Sciatic nerve (tissue), 2 donors: ENCODE data around the gene NPAT. TPM values are rescaled to one million over a fixed set of nuclear protein-coding genes. Genes with fewer than 3 reads are reported as not detected.
A peak's percentile ranks its signal among the peaks of the same experiment; 100 is the strongest.
"Not testable (repeated sequence)": the region's sequence is repeated elsewhere in the genome, so short reads cannot be mapped to it uniquely, and the experiment has no call there.

Experiments used
- ATAC-seq: fragments of 200-7000 bp; cut with Tn5 transposase; one replicate; pipeline ENCODE4 v1.9.1; 2020; ENCODE audit warnings: mild to moderate bottlenecking, moderate library complexity
- DNase-seq: peaks from one replicate; pipeline ENCODE4 v3.0.0-alpha.2; 2020; ENCODE audit warnings: low spot score
- intact Hi-C: fragments of 100-400 bp; cut with DNase I; formaldehyde crosslinking; loops from one replicate; pipeline ENCODE4 v1.14.2; 2022
- total RNA-seq: library from RNA; stranded (reverse); fragmentation: NEBNext Ultra II Directional; extraction: Animal tissue kit (Norgen Biotek cat#: 25700); gene quantifications from one replicate; pipeline ENCODE4 v1.2.1, GENCODE V29; 2021
- donor health status: DM: no; HTN: no; CAD: no.
- donor health status: DM: no; HTN: no; CAD: no.

NPAT gene
- total RNA-seq, 1 donor from 2014 or later, result 18.1 TPM

DNA sequence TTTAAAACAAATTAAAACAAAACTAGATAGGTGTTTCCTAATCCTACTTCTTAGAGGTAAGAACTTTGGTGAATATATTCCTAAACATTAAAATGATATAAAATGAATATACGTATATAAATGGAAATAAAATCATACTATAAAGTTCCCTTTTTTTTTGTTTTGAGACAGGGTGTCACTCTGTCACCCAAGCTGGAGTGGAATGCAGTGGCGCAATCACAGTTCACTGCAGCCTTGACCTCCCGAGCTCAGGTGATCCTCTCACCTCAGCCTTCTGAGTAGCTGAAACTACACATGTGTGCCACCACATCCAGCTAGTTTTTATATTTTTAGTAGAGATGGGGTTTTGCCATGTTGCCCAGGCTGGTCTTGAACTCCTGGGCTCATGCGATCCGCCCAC, 44.9 kb downstream of the NPAT start:
- ATAC-seq, result no peak
- DNase-seq, result no peak
- intact Hi-C loops, result no loop called here

DNA sequence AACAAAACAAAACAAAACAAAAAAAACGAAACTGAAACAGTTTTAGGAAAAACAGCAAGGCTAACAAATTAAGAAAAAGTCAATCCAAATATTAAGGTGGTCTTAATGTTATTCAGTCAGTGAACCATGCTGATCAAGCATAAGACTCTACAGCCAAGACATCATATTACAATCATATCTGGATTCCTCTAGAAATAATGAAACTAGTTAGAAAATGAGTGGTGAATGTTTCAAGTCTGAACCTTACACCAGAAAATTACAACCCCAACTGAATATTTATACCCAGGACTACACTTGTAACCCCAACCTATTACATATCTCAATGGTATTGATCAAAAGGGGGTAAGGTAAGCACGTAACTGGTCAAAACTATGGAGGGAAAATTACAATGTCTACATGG, 52.3 kb downstream of the NPAT start:
- no peak for DNase-seq
- no peak for ATAC-seq
- intact Hi-C loops, result no loop called here

DNA sequence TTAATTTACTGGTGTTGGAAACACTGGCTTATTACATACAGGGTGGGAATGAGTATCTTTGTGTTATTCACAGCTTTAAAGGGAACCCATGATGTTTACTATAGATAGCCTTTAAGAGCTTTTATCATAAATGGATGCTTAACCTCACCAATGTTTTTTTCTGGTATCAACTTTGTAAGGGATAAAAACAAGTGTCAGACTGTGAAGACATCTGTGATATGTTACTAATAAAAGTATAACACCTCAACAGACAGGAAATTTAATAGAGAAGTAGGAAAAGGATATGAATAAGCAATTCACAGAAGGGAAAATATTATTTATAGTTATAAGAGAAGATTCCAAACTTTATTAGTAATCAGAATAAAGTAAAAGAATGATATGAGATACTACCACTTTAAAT, 54.8 kb downstream of the NPAT start:
- intact Hi-C loops, result no loop called here
- DNase-seq, result no peak
- ATAC-seq, result no peak

DNA sequence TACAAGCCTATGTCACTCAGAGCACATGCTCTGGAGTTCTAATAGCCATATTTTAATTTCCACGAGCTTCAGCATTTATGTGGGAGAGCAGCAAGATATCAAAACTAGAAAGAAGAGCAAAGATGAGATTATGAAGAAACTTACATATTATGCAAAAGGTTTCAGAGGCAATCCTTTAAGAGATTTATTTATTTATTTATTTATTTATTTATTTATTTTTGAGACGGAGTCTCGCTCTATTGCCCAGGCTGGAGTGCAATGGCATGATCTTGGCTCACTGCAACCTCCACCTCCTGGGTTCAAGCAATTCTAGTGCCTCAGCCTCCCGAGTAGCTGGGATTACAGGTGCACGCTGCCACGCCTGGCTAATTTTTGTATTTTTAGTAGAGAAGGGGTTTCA, 59.6 kb downstream of the NPAT start:
- intact Hi-C loops, ATAC-seq, DNase-seq: not testable (repeated sequence)

DNA sequence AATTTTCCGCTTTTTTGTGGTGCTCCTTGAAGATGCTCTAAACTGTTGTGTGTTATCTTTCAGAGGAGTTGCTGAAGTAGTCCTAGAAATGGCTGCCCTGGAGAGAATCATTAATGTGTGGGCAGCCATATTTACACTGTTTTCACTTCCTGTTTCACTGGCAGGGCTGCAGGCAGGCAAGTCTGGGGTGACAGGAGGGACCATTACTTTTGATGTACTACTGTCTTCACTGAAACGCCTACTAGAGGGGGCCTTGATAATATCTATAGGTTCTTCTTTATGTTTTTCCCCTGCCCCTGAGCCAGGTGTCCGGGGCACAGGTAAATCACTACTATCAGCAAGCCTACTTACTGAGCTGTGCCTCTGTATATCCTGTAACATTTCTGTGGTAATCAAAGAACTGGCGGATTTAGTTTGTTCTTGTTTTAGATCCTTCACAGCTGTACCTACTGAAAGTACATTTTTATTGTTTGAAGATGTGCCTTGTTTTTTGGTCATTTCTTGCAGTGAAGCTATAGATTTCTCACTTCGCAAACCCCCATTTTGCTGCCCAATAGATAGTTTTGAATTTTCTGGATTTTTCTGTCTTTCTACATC, 61.4 kb downstream of the NPAT start:
- no peak for ATAC-seq
- intact Hi-C loops, result no loop called here
- no peak for DNase-seq

DNA sequence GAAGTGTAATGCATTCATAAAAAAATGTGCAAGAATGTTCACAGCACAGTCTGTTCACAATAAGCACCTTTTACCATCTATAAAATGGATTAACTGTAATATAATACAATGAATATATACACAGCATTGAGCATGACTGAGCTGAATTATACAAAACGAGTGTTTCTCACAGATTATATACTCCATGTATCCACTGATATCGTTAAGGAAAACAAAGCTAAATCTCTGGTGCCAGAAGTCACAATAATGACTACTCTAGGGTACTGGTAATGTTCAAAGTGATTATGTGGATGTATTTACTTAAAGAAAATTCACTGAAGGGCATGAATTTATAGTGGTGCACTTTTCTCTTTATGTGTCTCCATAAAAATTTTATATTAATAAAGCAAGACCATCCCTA, 67.8 kb downstream of the NPAT start:
- DNase-seq (no peak), ATAC-seq (no peak)
- intact Hi-C loops, result no loop called here

DNA sequence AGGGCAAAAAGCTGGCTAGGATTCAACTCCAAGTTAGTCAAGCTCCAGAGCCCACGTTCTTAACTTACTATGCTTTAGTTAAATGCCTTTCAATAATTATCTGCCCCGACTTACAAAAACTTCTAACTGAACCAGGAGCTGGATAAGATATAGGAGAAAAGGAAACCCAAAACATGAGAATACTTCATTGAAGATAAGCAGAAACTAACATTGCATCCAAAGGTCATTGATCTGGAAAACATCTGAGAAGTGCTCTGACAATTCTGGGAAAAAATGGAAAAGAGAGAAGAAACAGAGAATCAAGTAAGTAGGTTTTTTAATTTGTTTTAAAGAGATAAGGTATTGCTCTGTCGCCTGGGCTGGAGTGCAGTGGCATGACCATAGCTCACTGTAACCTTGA, 73.9 kb downstream of the NPAT start:
- ATAC-seq (no peak), DNase-seq (no peak)
- intact Hi-C loops, result loop anchor here (10.0 kb wide), 1 partner anchor 46 kb away; no protein-coding TSS in a partner anchor

DNA sequence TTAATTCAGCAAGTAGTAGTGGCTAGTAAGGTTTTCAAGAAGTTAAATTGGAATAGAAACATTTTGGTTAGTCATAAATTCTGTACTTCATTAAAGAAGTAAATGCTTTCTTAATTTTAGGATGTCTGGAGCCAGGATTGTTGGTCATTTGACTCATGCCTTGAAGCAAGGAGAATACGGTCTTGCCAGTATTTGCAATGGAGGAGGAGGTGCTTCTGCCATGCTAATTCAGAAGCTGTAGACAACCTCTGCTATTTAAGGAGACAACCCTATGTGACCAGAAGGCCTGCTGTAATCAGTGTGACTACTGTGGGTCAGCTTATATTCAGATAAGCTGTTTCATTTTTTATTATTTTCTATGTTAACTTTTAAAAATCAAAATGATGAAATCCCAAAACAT, 75.3 kb downstream of the NPAT start:
- DNase-seq (no peak), ATAC-seq (no peak)
- intact Hi-C loops, result loop anchor here (10.0 kb wide), 1 partner anchor 48 kb away; no protein-coding TSS in a partner anchor

DNA sequence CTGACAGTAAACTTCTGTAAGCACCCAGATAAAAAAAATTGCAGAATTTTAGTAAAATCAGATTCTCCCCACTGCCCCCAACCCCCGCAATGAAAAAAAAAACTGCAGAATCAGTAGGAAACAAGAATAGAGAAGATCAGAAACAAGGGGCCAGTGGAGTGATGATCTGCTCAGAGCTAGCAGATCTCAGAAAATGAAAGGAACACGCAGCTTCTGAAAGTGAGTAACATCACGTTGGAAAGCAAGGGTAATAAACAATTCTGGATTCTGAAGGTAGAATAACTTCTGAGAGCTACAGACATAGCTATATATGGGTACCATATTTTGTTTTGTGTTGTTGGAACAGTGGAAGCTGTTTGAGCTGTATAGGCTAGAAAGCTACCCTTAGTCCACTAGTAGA, 77.8 kb downstream of the NPAT start:
- no peak for ATAC-seq
- DNase-seq, result no peak
- intact Hi-C loops, result loop anchor here (10.0 kb wide), 1 partner anchor 50 kb away; no protein-coding TSS in a partner anchor

DNA sequence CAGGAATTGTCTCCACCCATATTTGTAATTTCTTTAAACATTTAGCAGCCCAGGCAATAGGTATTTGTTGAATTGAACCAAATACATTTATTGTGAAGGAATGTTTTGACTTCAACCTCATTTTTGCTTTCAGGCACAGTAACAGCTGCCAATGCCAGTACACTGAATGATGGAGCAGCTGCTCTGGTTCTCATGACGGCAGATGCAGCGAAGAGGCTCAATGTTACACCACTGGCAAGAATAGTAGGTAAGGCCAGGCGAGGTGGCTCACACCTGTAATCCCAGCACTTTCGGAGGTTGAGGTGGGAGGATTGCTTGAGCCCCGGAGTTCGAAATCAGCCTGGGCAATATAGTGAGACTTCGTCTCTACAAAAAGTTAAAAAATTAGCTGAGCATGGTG, 80.1 kb downstream of the NPAT start:
- no peak for DNase-seq
- no peak for ATAC-seq
- intact Hi-C loops, result loop anchor here (10.0 kb wide), 1 partner anchor 52 kb away; no protein-coding TSS in a partner anchor

DNA sequence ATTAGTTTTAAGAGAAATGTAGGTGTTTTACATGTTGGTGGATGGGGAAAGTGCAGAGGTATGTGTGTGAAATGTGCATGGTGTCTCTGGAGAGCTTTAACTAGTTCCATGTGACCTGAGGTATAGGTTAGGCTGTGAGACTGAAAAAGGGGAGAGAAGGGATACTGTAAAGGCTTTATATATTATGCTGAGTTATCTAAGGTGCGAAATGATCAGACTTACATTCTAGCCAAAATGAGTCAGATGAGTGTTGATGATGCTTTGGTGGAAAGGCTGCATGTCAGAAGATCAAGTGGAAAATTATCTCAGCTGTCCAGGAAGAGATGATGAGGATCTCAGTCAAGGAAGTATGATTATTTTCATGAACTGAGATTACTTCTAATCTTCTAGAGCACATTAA, 85.2 kb downstream of the NPAT start:
- intact Hi-C loops, result no loop called here
- no peak for ATAC-seq
- DNase-seq, result no peak

DNA sequence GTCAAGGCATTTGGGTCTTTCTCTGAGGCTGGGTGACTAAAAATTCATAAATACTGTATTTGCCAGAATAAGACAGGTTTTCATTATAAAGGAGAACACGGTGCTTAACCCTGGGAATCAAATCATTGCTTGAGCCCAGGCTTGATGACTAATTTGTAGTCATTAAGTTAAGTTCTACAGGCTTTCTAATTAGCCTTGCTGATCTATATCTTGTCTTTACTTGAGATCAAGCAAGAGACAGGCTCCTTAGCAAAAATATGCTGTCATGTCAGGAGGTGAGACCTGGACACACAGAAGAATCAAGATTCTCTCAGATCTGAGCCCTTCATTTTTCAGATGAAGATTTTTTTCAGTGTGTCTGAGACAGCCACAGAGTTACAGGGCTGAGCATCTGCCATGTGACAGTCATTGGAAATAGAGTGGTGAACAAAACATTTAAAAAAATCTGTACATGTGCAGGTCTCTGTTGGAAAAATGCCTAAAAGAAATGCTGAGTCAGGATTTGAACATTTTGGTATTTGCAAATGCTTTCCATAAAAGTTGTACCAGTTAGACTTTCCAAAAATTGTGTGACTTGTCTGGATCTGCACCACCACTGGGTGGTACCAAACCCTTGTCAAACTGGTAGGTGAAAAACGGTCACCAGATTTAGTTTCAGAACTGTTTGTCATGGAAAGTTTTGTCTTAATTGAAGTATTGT, 86.4 kb downstream of the NPAT start:
- no peak for DNase-seq
- intact Hi-C loops, result no loop called here

DNA sequence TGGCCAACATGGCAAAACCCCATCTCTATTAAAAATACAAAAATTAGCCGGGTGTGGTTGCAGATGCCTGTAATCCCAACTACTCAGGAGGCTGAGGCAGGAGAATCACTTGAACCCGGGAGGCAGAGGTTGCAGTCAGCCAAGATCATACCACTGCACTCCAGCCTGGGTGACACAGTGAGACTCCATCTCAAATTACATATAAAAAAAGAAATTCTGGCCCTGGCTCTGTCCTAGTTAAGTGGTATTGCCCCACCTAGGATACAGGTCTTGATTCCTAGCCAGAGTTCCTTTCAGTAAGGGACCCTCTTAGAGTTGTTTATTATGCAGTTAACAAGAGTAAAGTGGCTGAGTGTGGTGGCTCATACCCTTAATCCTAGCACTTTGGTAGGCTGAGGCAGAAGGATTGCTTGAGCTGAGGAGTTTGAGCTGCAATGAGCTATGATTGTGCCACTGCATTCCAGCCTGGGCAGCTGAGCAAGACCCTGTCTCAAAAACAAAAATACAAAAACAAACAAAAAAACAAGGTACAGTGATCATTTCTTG, 89.4 kb downstream of the NPAT start:
- intact Hi-C loops, ATAC-seq, DNase-seq: not testable (repeated sequence)

More for the DNA sequence above, 86.4 kb downstream of the NPAT start:
- no peak for ATAC-seq

DNA sequence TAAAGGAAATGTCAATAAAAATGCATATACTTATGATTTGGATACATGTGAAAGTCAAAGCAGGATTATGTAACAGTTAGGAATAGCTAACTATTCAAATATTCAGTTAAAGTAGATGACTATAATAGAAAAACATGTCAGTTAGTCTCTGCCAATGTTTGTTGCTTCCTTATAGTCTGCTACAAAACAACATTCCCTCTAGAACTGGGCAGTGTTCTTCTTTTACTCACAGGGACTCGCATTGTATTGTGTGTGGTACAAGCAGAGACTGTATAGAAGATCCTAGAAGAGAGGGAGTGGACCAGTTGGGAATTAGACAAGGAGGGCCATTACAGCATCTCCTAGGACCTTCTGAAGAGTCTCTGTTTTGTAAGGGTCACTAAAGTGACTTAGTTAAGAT, 90.4 kb downstream of the NPAT start:
- intact Hi-C loops, result no loop called here
- ATAC-seq (peak; percentile 44), DNase-seq (no peak)

DNA sequence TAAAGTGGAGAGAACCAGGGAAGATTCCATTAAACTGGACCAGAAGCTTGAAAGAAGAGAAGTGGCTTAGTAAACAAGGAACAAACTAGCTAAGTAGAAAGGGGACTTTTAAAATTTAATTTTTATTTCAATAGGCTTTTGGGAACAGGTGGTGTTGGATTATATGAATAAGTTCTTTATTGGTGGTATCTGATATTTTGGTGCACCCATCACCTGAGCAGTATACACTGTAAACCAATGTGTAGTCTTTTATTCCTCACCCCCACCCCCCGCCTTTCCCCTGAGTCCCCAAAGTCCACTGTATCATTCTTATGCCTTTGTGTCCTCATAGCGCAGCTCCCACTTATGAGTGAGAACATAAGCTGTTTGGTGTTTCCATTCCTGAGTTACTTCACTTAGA, 93.7 kb downstream of the NPAT start:
- intact Hi-C loops, result loop anchor here (10.0 kb wide), 1 partner anchor 516 kb away; no protein-coding TSS in a partner anchor
- no peak for ATAC-seq
- DNase-seq, result no peak

DNA sequence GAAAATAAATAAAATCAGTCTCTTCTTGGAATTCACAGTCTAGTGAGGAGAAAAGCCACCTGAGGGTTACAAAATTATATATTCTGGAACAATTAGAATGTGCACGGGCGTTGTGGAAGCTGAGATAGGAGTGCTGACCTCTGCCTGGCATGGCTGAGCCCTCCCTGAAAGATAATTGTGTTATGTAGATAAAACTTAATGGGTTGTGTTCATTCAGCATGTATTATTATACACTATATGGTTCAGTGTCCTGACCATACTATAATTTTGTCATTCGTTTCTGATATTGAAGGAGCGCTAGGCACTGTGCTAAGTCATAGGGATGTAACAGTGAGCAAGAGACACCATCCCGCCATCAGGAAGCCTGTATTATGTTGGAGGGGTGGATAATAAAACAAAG, 97.3 kb downstream of the NPAT start:
- DNase-seq (no peak), ATAC-seq (no peak)
- intact Hi-C loops, result loop anchor here (10.0 kb wide), 1 partner anchor 520 kb away; no protein-coding TSS in a partner anchor

DNA sequence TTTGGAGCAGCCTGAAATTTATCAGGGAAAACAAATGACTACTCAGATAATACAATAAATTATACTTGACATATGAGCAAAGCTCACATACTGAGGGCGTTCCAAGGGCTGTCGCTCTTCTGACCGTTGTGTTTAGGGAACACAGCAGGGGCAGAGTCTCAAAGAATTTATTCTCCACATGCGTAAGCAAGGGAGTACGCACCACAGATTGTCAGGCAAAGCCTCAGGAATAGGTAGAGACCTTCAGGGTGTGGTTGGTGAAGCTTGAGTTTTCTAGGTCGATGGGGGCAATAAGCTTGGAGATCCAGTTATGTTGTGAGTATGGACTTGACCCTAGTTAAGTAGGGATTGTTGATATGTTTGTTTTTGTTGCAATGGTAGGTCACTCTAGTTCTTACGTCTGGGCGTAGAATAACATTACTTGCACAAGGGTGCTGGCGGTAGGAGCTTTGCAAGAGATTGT, 100.2 kb downstream of the NPAT start:
- DNase-seq (no peak), ATAC-seq (peak; percentile 52)
- intact Hi-C loops, result loop anchor here (10.0 kb wide), 1 partner anchor 523 kb away; no protein-coding TSS in a partner anchor

DNA sequence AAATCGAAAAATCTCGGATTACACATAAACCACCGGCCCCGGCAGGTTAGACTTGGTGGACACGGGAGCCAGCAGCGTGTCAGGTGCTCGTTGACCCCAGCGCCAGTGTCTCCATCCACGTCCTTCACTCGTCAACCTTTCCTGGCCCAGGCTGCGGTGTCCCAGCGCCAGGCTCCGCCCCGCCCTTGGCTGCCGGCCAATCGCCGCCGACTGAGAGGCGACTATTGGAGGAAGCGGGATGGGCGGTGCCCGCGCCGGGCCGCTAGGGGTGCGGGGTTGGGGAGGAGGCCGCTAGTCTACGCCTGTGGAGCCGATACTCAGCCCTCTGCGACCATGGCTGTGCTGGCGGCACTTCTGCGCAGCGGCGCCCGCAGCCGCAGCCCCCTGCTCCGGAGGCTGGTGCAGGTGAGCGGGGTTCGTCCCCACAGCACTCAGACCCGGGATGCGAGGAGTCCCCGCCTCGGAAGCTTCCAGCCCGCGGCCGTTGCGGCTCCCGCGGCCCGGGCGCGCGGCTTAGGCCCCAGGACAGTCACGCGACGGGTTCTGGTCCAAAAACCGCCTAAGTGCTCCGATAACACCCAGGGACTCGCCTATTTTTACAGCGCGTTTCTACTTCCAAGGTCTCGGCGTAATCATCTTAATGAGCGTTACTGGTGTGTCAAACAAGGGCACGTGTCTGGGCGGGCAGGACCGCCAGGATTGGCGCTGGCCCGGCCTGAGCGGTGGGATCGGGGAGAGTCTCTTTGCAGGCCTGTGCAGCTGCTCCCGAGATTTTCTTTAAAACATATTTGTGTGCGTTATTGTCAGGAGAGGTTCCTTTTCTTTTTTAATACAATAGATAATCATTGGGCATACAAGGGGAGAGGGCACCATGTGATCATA, 100.9 kb downstream of the NPAT start, which contains the start of gene ACAT1:
TSS of gene ACAT1 (plus strand) at position 294 of the 882 bp plus-strand sequence. CDS start at position 334, 40 bp downstream.
- intact Hi-C loops, result loop anchor here (10.0 kb wide), 1 partner anchor 523 kb away; no protein-coding TSS in a partner anchor
- peak; percentile 98 for ATAC-seq

DNA sequence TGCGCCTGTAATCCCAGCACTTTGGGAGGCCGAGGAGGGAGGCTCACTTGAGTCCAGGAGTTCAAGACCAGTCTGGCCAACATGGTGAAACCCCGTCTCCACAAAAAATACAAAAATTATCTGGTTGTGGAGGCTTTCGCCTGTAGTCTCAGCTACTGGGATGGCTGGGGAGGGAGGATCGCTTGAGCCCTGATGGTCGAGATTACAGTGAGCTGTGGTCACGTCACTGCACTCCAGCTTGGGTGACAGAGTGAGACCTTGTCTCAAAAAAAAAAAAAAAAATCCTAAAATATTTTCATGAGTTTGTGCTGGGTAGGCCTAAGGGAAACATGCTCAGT, 101.5 kb downstream of the NPAT start:
- DNase-seq, ATAC-seq: not testable (repeated sequence)
- intact Hi-C loops, result loop anchor here (10.0 kb wide), 1 partner anchor 524 kb away; no protein-coding TSS in a partner anchor

More for the DNA sequence above, 100.9 kb downstream of the NPAT start, which contains the start of gene ACAT1:
- peak; percentile 99 for DNase-seq
